GM18526 (cell line): ENCODE data around the gene WNT2B.

Source experiments
- POLR2A ChIP-seq: IDR thresholded peaks from 3 replicates; pipeline ENCODE4 v1.6.1; 2011; ENCODE audit not compliant: insufficient read length; ENCODE audit errors: extremely low read depth

WNT2B gene

GRCh38 chr1:112508278-112509004, at the start of gene WNT2B:
TSS of gene WNT2B (plus strand) at chr1:112508965. CDS start at chr1:112509263, 298 bp downstream.
- TF ChIP-seq POLR2A: no peak

- TF ChIP-seq POLR2A: no peak
Measured at GRCh38 chr1:112460615-112461014, 48.1 kb upstream of the WNT2B start.

GRCh38 chr1:112461200-112461871, 47.4 kb upstream of the WNT2B start:
- TF ChIP-seq POLR2A: no peak

- no peak for TF ChIP-seq POLR2A
Measured at GRCh38 chr1:112462953-112463279, 45.8 kb upstream of the WNT2B start.

DNA sequence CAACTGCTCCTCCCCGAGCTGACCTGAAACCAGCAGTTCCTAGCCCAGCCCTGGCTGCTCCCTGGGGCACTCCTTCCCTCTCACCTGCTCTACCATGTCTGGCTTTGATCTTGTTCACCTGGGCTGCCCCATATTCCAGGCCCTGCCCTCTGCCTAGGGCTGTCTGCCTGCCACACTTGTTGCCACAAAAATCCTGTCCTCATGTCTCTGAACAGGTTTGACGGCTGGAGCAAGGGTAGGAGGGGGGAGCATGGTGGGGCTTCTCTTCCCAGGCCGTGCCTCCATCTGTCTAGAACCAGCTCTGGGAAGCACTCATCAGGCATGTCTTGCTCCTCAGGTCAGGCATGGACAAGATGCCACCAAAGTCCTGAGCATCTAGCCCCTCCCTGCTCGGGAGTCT, 44.3 kb upstream of the WNT2B start:
- no peak for TF ChIP-seq POLR2A

- no peak for TF ChIP-seq POLR2A
Measured at GRCh38 chr1:112465122-112465521, 43.6 kb upstream of the WNT2B start.

- TF ChIP-seq POLR2A: no peak
Measured at GRCh38 chr1:112466078-112466660, 42.6 kb upstream of the WNT2B start.

GRCh38 chr1:112470966-112471365, 37.8 kb upstream of the WNT2B start:
- no peak for TF ChIP-seq POLR2A

- TF ChIP-seq POLR2A: no peak
Measured at GRCh38 chr1:112472142-112472541, 36.6 kb upstream of the WNT2B start.

DNA sequence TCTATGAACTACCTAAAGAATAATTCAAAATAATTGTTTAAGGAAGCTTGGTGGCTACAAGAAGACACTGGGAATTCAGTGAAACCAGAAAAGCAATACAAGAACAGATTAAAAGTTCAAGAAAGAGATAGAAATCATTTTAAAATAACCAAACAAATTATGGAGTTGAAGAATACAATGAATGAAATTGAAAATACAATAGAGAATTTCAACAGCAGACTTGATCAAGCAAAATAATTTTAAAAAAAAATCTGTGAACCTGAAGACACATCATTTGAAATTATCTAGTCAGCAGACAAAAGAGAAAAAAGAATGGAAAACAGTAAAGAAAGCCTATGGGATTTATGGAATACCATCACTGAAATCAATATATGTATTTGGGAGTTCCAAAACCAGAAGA, 31.2 kb upstream of the WNT2B start:
- no peak for TF ChIP-seq POLR2A

GRCh38 chr1:112478314-112478713, 30.5 kb upstream of the WNT2B start:
- no peak for TF ChIP-seq POLR2A

DNA sequence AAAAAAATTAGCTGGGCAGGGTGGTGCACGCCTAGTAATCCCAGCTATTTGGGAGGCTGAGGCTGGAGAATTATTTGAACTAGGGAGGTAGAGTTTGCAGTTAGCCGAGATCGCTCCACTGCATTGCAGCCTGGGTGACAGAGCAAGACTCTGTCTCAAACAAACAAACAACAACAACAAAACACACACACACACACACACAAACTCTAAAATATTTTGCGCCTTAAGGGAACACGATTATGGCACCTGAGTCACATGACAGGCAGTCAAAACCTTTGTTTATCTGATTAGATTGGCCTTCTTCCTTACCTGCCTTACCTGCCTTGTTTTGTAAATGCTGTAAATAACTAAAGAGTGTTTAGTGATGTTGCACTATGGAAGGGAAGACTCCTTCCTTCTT, 20.6 kb upstream of the WNT2B start:
- no peak for TF ChIP-seq POLR2A

GRCh38 chr1:112492076-112492475, 16.7 kb upstream of the WNT2B start:
- no peak for TF ChIP-seq POLR2A

- no peak for TF ChIP-seq POLR2A
Measured at GRCh38 chr1:112493351-112493750, 15.4 kb upstream of the WNT2B start.

DNA sequence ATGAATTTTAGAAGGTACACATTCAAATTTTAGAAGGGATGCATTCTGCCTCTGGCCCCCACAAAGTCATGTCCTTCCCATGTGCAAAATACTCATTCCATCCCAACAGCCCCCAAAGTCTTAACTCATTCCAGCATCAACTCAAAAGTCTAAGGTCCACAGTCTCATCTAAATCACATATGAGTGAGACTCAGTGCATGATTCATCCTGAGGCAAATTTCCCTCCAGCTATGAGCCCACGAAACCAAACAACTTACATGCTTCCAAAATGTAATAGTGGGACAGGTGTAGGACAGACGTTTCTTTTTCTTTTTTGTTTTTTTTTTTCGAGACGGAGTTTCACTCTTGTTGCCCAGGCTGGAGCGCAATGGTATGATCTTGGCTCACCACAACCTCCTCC, 12.5 kb upstream of the WNT2B start:
- no peak for TF ChIP-seq POLR2A

- no peak for TF ChIP-seq POLR2A
Measured at GRCh38 chr1:112501810-112502641, 6.7 kb upstream of the WNT2B start.
